IPS DF 4.7 (cell line): ENCODE measurements around the gene NUDT2.
"Not testable (repeated sequence)": the region's sequence is repeated elsewhere in the genome, so short reads cannot be mapped to it uniquely, and the experiment has no call there.

Experiments
- DNase-seq: peaks from one replicate; pipeline ENCODE4 v3.0.0-alpha.2; 2013; ENCODE audit warnings: low spot score; ENCODE audit errors: extremely low read depth

NUDT2 gene

GRCh38 chr9:34334916-34335315 lies 5.5 kb downstream of the NUDT2 start:
- DNase-seq: no peak

GRCh38 chr9:34335376-34335775 lies 6.0 kb downstream of the NUDT2 start:
- DNase-seq: no peak

GRCh38 chr9:34337403-34337802 lies 8.0 kb downstream of the NUDT2 start:
- no peak for DNase-seq

- not testable (repeated sequence) for DNase-seq
These were observed 8.7 kb downstream of the NUDT2 start for GRCh38 chr9:34338079-34338478.

- DNase-seq: no peak
These were observed 9.5 kb downstream of the NUDT2 start for GRCh38 chr9:34338665-34339385.

- DNase-seq: no peak
These were observed 12.4 kb downstream of the NUDT2 start for GRCh38 chr9:34341659-34342295.

GRCh38 chr9:34343090-34343489 lies 13.7 kb downstream of the NUDT2 start:
- DNase-seq: no peak

- DNase-seq: no peak
These were observed 14.2 kb downstream of the NUDT2 start for GRCh38 chr9:34343605-34344004.

GRCh38 chr9:34346873-34347799 lies 17.8 kb downstream of the NUDT2 start:
- DNase-seq: no peak

GRCh38 chr9:34347800-34348158 lies 18.4 kb downstream of the NUDT2 start:
- no peak for DNase-seq

- no peak for DNase-seq
These were observed 20.0 kb downstream of the NUDT2 start for GRCh38 chr9:34349324-34349723.

GRCh38 chr9:34352122-34352652 lies 22.8 kb downstream of the NUDT2 start:
- not testable (repeated sequence) for DNase-seq

GRCh38 chr9:34352957-34353356 lies 23.6 kb downstream of the NUDT2 start:
- not testable (repeated sequence) for DNase-seq

GRCh38 chr9:34362614-34363214 lies 33.3 kb downstream of the NUDT2 start:
- no peak for DNase-seq

GRCh38 chr9:34363619-34364351 lies 34.4 kb downstream of the NUDT2 start:
- DNase-seq: no peak

- DNase-seq: no peak
These were observed 35.9 kb downstream of the NUDT2 start for GRCh38 chr9:34365282-34365681.

GRCh38 chr9:34366365-34366764 lies 37.0 kb downstream of the NUDT2 start:
- DNase-seq: no peak

GRCh38 chr9:34367751-34368410 lies 38.5 kb downstream of the NUDT2 start:
- not testable (repeated sequence) for DNase-seq

GRCh38 chr9:34368796-34369195 lies 39.4 kb downstream of the NUDT2 start:
- not testable (repeated sequence) for DNase-seq

GRCh38 chr9:34369636-34370035 lies 40.3 kb downstream of the NUDT2 start:
- DNase-seq: no peak
